GM19324 (cell line): ENCODE measurements around the gene SLC43A1.
A peak's percentile ranks its signal among the peaks of the same experiment; 100 is the strongest.
"Not testable (repeated sequence)": the region's sequence is repeated elsewhere in the genome, so short reads cannot be mapped to it uniquely, and the experiment has no call there.

Source experiments
- ATAC-seq: cut with Tn5 transposase; IDR thresholded peaks from one replicate; pipeline ENCODE4 v1.9.1; 2021; ENCODE audit warnings: mild to moderate bottlenecking, moderate library complexity; ENCODE audit not compliant: unreplicated experiment, low FRiP score

SLC43A1 gene

DNA sequence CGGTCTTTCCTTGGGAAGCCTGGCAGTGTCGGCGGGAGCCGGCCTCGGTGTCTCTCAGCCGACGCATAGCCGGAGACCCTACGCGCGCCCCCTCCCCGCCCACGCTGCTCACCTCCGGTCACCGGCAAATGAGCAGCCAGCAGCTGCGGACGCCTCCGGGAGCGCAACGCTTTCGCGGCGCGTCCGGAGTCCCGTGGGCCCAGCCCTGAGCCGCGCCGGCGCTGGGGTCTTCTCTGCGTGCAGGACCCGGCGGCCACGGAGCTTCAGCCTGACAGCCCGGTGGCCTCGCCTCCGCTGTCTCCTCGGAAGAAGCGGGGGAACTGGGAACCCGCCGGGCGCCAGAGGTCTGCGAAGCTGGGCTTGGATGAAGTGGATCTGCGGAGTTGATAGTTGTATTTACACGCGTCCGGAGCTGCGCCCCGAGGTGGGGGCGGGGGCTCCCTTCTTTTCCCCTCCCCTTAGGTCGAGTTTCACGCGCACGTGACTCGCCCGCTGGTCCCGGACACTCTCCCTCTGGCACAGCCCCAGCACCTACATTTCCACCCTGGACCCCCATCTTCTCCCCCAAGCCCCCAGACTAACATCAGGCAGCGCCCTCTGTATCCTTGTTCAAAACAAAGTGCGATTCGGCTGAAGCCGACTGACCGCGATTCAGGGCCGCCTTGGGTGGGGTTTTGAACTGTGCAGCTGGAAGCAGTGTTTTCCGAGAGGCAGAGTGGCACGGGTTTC is at the start of gene SLC43A1:
SLC43A1 (minus strand) TSS at position 371 of the 729 bp plus-strand sequence. CDS start 1,591 bp downstream, outside the sequence.
- peak; percentile 50 for ATAC-seq

DNA sequence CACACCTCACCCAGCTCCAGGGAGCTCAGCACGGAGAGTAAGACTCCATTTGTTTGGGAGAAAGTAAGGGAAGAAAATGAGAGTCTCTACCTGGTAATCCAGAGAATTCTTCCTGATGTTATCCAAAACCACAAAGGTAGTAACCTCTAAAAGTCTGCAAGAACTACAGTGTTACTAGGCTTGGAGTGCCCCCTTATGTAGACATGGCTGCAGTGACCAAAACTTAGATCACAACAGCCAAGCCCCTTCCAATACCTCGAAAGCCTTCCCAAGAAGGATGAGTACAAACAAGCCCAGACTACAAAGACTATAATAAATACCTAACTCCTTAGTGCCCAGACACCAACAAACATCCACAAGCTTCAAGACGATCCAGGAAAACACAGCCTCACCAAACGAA is 47.1 kb upstream of the SLC43A1 start:
- no peak for ATAC-seq

DNA sequence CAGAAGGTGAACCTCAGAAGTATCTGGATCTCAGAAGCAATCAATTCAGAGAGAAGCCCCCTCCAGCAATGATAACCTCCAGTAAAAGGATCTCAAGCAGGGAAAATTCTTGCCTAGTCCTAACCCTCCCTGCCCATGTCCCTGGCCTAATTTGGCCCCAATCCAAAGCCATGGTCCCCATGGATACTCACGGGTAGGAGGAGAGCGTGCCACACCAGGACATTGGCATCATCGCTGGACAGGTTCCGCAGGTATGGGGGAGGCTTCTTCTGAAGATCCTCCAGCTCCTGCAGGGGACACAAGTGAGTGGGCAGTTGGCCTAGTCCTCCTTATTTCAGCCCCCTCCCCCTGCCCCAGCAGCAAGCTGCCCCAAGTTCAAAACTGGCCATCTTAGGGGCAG is 44.6 kb upstream of the SLC43A1 start:
- no peak for ATAC-seq

DNA sequence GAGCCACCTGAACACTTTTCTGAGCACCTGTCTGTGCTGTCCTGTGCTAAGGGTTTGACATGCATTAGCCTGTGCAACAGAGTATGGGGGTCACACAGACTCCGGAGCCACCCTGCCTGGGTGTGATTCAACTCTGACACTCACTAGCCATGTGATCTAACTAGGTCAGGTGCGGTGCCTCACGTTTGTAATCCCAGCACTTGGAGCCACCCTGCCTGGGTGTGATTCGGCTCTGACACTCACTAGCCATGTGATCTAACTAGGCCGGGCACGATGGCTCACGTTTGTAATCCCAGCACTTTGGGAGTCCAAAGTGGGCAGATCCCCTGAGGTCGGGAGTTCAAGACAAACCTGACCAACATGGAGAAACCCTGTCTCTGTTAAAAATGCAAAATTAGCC is 40.5 kb upstream of the SLC43A1 start:
- no peak for ATAC-seq

DNA sequence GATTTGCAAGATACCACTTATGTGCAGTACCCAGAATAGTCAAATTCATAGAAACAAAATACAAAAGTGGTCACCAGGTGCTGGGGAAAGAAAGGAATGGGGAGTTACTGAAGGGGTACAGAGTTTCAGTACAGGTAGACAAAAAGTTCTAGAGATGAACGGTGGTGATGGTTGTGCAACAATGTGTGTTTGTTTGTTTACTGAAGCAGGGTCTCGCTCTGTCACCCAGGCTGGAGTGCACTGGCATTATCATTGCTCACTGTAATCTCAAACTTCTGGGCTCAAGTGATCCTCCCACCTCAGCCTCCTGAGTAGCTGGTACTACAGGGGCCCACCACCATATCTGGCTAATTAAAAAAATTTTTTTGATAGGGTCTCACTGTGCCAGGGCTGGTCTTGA is 39.9 kb upstream of the SLC43A1 start:
- no peak for ATAC-seq

DNA sequence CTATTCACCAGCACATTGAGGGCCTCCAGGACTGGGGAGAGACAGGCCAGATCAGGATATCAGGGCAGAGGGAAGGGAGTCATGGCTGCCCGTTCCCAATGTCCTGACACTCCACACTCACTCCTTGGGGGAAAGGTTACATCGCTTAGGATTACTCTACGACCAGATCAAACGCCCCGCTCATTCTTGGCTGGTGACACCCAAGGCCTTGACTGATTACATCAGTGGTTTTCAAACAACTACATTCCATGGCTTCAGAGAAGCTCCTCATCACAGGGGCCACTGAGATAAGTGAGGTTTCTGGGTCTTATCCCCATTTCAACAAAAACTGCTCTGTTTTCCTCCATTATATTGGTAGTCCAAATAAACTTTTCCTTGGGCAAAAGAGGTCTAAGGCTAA is 37.0 kb upstream of the SLC43A1 start:
- ATAC-seq: no peak

DNA sequence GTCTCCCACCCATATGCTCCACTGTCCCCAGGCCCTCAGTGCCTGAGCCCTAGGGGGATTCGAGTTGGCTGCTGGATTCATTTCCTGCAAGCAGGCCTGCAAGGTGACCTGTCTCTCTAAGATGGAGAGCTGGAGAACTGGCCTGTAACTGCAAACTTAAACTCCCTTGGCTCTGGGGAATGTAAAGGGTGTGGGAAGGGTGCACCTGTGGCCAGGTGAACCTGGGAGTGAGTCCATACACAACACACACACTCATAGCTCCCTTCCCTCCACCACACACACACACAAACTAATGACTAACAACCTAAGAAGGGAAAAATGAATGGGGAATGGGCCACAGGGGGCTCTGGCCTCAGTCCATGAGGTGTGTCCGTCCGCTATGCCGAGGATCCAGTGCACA is 36.4 kb upstream of the SLC43A1 start:
- no peak for ATAC-seq

DNA sequence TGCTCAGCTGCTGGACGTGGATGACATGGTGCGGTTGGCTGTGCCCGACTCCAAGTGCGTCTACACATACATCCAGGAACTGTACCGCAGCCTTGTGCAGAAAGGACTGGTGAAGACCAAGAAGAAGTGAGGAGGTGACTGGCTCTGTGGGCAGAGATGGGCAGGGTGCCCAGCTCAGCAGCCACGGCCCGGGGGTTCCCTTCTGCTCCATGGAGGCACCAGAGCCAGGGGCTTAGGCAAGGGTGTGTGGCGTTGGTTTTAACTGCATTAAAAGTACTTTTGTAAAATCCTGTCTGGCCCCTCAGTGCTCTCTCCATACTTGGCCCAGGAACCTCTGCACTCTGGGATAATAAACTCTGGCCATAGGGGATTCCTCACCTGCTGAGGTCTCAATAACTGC is 34.5 kb upstream of the SLC43A1 start:
- no peak for ATAC-seq

DNA sequence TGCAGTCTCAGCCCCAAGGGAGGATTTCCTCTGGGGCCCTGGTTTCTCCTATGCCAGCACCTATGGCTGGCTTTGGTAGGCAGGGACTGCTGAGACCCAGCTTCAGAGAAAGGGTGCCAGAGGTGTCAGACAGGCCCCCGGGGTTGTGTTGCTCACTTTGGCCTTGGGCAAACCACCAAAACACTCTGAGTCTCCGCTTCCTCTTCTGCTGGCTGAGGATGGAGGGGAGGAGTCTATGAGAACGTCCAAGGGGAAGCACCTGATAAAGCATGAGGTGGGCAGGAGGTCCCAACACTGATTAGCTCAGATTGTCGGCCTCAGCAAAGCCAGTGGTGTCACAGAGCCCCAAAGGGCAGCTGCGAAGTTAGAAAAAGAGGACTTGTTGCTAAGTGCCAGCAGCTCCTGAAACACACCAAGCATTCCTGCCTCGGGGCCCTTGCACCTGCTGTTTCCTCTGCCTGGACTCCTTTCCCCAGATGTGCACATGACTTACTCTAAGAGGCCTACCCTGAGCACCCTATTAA is 32.4 kb upstream of the SLC43A1 start:
- peak; percentile 84 for ATAC-seq

DNA sequence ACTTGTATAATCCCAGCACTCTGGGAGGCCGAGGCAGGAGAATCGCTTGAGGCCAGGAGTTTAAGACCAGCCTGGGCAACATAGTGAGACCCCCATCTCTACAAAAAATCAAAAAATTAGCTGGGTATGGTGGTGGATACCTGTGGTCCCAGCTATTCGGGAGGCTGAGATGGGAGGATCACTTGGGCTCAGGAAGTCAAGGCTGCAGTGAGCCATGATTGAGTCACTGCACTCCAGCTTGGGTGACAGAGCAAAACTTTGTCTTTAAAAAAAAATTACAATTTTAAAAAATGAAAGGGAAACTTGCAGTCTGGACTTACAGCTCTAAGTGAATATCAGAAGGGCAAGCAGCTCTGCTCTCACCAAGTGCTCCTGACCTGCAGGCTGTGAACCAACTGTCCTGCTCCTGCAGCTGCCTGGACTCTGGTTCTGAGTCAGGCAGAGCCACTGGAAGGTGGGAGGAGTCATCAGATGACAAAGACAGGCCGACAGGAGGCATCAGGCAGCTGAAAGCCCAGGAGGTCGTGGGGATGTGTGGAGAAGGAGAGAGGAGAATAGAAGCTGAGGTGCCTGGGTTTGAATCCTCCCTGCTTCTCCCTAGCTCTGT is 31.5 kb upstream of the SLC43A1 start:
- no peak for ATAC-seq

DNA sequence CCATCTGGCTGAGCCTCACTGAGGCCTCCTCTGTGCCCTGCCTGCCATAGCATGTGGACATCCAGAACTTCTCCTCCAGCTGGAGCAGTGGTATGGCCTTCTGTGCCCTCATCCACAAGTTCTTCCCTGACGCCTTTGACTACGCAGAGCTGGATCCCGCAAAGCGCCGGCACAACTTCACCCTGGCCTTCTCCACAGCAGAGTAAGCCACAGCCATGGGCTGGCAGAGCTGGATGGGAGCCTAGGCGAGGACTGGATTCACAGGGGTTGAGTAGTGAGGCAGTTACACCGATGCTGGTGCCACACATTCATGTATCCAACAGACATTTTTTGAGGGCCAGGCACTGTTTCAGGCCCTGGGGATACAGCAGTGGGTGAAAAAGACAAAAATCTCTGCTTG is 30.9 kb upstream of the SLC43A1 start:
- ATAC-seq: no peak

DNA sequence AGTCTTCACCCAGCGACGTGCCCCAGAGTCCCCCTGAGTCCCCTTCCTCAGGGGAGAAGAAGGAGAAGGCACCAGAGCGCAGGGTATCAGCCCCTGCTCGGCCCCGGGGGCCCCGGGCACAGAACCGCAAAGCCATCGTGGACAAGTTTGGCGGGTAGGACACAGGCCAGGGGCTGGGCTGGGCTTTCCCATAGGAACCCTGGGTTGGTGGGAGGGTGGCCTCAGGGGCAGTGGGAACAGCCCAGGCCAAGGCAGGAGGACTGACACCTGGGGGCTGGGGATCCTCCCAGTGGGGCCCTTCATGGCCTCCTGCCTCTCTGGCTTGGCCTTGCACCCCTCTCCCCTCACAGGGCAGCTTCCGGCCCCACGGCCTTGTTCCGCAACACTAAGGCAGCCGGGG is 30.4 kb upstream of the SLC43A1 start:
- ATAC-seq: no peak

DNA sequence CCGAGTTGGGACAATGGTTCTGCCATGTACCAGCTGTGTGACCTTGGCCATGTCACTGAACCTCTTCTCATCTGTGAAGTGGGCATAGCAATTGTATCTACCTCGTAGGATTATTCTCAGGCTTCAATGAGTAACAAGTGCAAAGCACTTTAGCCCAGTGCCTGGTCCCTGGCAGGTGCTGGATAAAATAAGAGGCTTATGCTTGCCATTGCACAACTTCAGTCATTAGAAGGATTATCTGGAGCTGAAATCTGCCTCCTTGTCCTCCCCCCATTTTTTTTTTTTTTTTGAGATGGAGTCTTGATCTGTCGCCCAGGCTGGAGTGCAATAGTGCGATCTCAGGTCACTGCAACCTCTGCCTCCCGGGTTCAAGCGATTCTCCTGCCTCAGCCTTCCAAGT is 29.1 kb upstream of the SLC43A1 start:
- no peak for ATAC-seq

DNA sequence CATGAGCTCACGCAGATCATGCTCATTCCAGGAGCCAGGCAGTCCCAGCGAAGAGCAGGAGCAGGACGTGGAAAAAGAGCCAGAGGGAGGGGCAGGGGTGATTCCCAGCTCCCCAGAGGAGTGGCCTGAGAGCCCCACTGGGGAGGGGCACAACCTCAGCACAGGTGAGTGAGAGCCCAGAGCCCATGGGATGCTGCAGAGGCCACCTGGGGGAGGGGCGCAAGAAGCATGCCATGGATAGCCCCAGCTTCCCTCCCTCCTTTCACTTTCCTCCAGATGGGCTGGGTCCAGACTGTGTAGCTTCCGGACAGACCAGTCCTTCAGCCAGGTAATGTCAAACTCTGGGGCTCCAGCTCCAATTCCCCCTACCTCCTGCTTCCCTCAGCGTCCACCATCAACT is 28.1 kb upstream of the SLC43A1 start:
- no peak for ATAC-seq

DNA sequence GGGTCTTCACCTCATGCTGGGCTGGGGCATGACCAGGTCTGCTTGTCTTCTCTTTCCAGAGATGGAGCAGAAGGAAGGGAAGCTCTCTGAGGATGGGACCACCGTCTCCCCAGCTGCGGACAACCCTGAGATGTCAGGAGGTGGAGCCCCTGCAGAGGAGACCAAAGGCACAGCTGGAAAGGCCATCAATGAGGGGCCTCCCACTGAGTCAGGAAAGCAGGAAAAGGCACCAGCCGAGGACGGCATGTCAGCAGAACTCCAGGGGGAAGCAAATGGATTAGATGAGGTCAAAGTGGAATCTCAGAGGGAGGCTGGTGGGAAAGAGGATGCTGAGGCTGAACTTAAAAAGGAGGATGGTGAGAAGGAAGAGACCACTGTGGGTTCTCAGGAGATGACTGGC is 27.1 kb upstream of the SLC43A1 start:
- ATAC-seq: no peak

DNA sequence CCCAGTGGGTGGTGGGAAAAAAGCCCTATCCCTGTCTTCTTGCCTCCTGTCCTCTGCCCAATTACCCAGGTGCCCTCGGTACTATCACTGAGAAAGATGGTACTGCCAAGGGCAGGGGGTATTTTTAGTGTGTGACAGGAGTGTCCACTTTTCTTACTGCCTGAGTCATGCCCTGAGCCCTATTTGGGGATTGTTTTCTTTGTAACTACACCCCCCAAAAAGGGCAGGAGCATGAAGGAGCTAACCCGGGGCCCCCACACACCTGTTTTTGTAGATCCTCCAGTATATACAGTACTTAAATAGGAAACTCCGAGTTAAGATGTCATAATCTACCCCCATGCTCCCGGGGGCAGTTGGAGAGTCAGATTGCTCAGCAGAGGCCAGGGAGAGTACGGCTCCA is 25.7 kb upstream of the SLC43A1 start:
- ATAC-seq: no peak

DNA sequence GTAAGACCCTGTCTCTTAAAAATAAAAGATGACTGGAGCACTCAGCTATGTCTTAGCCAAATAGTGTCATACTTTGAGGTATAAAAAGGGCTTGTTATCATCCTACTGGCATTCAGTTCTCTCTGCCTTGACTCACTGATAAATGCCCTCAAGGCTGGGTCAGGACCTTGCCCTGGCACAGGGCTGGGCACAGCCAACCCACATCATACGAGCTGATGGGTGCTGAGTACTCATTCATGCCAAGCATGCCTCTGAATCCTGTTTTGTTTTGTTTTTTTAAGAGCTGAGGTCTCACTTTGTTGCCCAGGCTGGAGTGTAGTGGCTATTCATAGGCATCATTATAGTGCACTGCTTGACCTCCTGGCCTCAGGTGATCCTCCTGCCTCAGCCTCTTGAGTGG is 23.8 kb upstream of the SLC43A1 start:
- no peak for ATAC-seq

DNA sequence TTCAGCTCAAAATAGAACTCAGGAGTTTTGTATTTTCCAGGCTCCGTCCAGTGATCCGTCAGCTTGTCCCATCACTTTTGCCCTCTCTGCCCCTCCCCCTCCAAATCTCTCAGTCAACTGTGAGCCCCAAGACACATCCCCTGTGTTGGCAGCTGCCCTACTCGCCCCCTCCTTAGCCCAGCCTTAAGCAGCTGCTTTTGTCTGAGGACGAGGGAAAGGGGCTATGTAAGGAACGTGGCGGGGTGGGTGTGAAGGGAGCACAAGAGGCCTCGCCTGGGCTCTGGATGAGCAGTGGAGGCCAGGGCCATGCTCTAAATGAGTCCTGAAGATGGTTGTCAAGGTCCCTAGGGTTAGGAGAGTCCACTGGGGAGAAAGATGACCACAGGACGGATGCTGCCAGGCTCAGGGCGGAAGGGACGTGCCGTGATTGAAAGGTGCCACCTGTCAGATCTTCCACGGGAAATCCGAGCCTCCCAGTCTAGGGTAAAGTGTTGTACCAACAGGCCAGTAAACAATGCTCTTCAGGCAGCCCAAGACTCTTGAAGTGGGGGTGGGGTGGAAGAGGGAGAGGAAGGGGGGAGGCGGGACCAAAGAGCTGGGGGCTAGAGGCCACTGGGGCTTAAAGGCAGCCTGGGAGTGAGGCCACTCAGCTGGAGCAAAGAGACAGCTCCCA is 21.6 kb upstream of the SLC43A1 start, which contains the start of gene SMTNL1:
SMTNL1 (plus strand) TSS at position 649 of the 673 bp plus-strand sequence. CDS start 5,048 bp downstream, outside the sequence.
- ATAC-seq: no peak

DNA sequence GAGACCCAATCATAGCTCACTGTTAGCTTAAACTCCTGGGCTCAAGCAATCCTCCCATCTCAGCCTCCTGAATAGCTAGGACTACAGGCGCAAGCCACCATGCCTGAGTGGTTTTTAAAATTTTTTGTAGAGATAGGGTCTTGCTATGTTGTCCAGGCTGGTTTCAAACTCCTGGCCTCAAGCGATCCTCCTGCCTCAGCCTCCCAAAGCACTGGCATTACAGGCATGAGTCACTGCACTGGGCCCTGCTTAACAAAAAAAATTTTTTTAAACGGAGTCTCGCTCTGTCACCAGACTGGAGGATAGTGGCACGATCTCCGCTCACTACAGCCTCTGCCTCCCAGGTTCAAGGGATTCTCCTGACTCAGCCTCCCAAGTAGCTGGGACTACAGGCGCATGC is 18.9 kb upstream of the SLC43A1 start:
- ATAC-seq: not testable (repeated sequence)

DNA sequence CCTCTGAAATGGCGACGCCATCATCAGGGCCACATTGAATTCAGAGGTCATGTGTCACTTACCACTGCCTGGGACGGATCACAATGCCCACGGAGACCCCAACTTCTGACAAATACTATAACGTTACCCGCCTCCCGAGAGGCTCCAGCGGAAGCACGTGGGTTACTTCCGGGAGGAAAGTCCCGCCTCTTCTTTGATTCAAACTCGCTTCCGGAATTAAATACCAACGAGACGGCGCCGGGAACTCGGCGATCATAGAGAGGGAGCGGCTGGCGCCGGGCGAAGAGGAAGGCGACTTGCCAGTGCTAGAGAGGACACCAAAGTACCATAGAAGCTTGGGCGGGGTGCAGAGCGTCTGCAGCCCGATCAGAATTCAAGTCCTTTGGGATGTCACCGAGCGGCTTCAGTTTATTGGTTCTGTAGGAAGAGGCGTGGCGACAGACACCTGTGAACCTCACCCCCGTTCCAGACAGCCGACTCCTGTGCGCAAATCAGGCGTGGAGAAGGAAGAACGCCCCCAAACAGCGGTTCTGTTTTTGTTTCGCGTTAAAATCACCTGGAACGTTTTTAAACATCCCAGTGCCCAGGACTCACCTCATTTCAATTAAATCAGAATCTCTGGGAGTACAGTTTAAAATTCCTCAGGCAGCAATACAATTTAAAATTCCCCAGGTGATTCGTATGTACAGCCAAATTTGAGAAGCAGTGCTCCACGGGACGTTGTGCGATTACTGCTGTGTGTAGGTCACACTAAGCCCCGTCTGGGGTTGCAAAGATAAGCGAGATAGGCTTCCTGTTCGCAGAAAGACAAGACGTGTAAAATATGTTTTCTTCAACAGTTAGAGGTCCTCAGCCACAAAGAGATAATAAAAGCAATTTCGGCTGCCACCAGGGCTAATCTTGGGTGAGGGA is 15.3 kb upstream of the SLC43A1 start, which contains the start of gene TIMM10:
TIMM10 (minus strand) TSS at position 159 of the 912 bp plus-strand sequence. CDS start 565 bp downstream, outside the sequence.
- peak; percentile 100 for ATAC-seq
